ENCODE data around the gene FIBCD1.

The FIBCD1 gene

GRCh38 chr9:130879863-130880411, 59.1 kb downstream of the FIBCD1 start:
- DNase-seq (ENCODE audit: low read depth): no peak

GRCh38 chr9:130878295-130878694, 60.8 kb downstream of the FIBCD1 start:
- no peak for DNase-seq (ENCODE audit: low read depth)

- DNase-seq (ENCODE audit: low read depth): no peak
Observed at GRCh38 chr9:130877300-130877699, 61.7 kb downstream of the FIBCD1 start.

GRCh38 chr9:130874783-130875182, 64.3 kb downstream of the FIBCD1 start:
- no peak for DNase-seq (ENCODE audit: low read depth)

GRCh38 chr9:130873966-130874365, 65.1 kb downstream of the FIBCD1 start:
- DNase-seq (ENCODE audit: low read depth): no peak

GRCh38 chr9:130872912-130873503, 66.0 kb downstream of the FIBCD1 start:
- DNase-seq (ENCODE audit: low read depth): no peak

GRCh38 chr9:130872508-130872907, 66.5 kb downstream of the FIBCD1 start:
- DNase-seq (ENCODE audit: low read depth): no peak

GRCh38 chr9:130872093-130872492, 67.0 kb downstream of the FIBCD1 start:
- no peak for DNase-seq (ENCODE audit: low read depth)

- DNase-seq (ENCODE audit: low read depth): no peak
Observed at GRCh38 chr9:130871395-130872062, 67.5 kb downstream of the FIBCD1 start.

GRCh38 chr9:130870491-130871381, 68.3 kb downstream of the FIBCD1 start:
- no peak for DNase-seq (ENCODE audit: low read depth)

GRCh38 chr9:130869250-130869649, 69.8 kb downstream of the FIBCD1 start:
- no peak for DNase-seq (ENCODE audit: low read depth)

- no peak for DNase-seq (ENCODE audit: low read depth)
Observed at GRCh38 chr9:130868230-130868629, 70.8 kb downstream of the FIBCD1 start.

GRCh38 chr9:130867556-130867955, 71.5 kb downstream of the FIBCD1 start:
- no peak for DNase-seq (ENCODE audit: low read depth)

GRCh38 chr9:130866474-130866965, 72.5 kb downstream of the FIBCD1 start:
- no peak for DNase-seq (ENCODE audit: low read depth)

GRCh38 chr9:130865921-130866320, 73.1 kb downstream of the FIBCD1 start:
- no peak for DNase-seq (ENCODE audit: low read depth)

GRCh38 chr9:130864541-130864940, 74.5 kb downstream of the FIBCD1 start:
- DNase-seq (ENCODE audit: low read depth): no peak

GRCh38 chr9:130862747-130863146, 76.3 kb downstream of the FIBCD1 start:
- no peak for DNase-seq (ENCODE audit: low read depth)

GRCh38 chr9:130862217-130862616, 76.8 kb downstream of the FIBCD1 start:
- no peak for DNase-seq (ENCODE audit: low read depth)

- DNase-seq (ENCODE audit: low read depth): no peak
Observed at GRCh38 chr9:130861372-130862180, 77.5 kb downstream of the FIBCD1 start.

GRCh38 chr9:130860458-130861316, 78.4 kb downstream of the FIBCD1 start:
- DNase-seq (ENCODE audit: low read depth): peak; percentile 96
